Stimulated activated CD8-positive, alpha-beta memory T cell treated with anti-CD3 and anti-CD28 coated beads, Interleukin-4, amount 100 ng/mL, for 48 hours (primary cell): ENCODE results near the gene MRPL21.
"Not testable (repeated sequence)": the region's sequence is repeated elsewhere in the genome, so short reads cannot be mapped to it uniquely, and the experiment has no call there.

Experiments used
- DNase-seq: peaks from one replicate; pipeline ENCODE4 v3.0.0-alpha.2; 2020

MRPL21 gene

DNA sequence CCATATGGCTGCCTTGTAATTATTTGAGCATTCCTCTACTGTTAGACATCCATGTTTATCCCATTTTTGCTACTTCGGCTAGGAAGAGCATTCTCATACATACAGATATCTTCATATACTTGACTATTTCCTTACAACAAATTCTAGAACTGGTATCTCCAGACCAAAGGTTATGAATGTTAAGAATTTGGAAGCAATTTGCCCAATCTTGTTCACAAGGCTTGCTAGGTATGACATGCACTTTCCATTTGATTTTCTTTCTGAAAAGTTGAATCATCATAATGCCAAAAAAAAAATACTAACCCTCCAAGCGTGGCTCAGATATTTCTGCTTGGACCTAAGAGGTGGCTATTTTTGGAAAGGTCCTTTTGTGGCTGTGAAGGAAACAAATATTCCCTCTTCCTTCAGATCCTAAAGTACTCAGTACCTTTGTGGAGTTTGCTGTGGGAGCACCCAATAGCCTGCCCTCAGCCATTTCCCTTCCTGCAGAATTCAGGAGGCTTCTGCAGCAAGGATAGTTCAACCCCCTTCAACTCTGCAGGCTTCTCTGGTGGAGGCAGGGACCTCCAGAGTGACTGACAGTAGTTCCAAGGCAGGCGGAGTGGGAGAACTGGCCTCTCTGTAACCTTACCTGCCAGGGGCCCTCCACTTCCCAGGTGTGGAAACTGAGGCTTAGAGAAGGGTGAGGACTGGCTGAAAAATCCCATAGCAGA, 39.9 kb downstream of the MRPL21 start:
- no peak for DNase-seq

DNA sequence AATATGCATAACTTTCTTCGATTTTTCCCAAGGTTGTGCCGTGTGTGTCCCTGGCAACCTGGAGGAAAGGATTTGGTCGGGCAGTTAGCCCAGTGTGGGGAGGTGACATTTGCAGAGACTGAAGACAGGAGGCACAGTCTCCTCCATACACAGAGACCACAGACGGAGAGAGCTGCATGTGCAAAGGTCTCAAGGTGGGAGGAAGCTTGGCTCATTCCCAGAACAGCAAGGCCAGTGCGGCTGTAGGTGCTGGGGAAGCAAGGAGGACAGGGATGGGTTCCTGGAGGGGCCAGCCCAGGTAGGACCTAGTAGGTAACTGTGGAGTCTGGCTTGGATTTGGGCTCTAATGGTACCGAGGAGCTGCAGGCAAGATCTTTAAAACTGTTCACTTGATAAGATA, 41.2 kb downstream of the MRPL21 start:
- no peak for DNase-seq

DNA sequence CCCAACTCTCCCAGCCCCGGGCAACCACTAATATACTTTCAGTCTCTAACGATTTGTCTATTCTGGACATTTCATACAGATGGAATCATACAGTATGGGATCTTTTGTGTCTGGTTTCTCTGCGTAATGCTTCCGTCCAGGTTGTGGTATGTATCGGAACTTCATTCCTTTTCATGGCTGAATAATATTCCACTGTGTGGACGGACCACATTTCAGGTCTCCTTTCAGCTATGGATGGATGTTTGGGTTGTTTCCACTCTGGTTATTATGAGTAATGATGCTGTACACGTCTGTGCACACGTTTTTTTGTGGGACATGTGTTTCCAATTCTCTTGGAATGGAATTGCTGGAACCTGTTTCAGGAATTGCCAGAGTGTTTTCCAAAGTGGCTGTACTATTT, 44.5 kb downstream of the MRPL21 start:
- no peak for DNase-seq

DNA sequence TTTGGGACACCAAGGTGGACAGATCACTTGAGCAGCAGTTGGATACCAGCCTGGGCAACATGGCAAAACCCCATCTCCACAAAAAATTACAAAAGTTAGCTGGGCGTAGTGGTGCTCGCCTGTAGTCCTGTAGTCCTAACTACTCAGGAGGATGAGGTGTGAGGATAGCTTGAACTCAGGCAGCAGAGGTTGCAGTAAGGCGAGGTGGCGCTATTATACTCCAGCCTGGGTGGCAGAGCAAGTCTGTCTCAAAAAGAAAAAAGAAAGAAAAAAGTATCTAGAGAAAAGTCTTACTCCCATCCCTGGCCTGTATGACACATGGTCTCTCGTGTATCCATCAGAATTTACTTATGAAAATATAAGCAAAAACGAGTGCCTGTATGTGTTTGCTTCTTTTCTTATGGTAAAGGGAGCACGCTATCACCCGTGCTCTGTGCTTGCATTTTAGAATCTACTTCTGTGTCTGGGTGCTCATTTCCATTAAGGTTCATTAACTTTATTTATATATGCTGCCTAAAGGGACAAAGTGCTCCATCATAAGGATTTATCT, 46.5 kb downstream of the MRPL21 start:
- no peak for DNase-seq

DNA sequence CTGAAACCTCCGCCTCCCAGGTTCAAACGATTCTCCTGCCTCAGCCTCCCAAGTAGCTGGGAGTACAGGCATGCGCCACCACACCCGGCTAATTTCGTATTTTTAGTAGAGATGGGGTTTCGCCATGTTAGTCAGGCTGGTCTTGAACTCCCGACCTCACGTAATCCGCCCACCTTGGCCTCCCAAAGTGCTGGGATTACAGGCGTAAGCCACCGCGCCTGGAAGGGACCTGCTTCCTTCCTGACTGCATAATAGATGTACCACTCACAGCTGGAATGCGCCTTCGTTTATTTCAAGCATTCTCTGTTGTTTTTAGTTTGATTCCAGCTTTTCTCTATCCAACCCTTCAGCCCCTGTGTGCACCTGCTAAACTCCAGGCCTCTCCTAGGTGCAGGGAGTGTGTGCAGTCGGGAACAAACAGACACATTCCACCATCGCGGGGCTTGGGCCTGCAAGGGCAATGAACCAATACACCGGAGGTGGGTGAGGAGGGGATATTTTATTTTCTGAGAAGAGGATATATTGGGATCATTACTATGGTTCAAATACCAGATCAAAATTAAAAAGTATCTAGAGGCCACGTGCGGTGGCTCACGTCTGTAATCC, 47.1 kb downstream of the MRPL21 start:
- not testable (repeated sequence) for DNase-seq

DNA sequence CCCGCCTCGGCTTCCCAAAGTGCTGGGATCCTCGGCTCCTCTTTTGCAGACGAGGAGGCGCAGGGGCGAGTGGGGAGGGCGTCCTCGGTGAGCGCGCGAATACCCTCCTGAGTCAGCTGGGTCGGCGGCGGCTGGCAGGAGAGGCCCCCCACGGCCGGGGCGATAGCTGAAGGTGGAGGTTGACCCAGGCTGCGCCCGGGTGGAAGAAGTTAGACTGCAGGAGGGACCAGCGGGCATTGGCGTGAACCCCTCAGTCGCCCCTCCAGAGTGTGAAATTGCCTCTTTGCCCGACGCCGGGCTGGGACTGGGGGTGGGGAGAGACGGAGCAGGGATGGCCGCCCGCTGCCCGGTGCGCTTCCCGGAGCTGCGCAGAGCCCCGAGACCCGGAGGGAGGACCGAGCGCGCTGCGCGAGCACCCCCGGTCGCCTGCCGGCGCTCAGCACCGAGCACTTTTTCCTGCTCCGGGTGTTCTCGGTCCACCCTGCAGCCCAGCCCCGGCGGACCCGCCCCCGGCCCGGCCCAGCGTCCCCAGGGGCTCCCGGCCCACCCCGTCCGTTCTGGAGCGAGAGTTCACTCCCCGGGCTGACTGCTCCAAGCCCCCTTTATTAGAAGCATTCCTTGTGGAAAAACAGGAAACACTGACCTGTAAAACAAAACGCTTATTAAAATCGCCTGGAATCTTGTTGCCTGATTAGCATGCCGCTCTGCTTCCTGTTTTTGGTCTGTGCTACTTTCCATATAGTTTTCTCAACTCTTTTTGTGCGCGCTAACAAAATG, 48.2 kb downstream of the MRPL21 start:
- DNase-seq = peak; percentile 33

DNA sequence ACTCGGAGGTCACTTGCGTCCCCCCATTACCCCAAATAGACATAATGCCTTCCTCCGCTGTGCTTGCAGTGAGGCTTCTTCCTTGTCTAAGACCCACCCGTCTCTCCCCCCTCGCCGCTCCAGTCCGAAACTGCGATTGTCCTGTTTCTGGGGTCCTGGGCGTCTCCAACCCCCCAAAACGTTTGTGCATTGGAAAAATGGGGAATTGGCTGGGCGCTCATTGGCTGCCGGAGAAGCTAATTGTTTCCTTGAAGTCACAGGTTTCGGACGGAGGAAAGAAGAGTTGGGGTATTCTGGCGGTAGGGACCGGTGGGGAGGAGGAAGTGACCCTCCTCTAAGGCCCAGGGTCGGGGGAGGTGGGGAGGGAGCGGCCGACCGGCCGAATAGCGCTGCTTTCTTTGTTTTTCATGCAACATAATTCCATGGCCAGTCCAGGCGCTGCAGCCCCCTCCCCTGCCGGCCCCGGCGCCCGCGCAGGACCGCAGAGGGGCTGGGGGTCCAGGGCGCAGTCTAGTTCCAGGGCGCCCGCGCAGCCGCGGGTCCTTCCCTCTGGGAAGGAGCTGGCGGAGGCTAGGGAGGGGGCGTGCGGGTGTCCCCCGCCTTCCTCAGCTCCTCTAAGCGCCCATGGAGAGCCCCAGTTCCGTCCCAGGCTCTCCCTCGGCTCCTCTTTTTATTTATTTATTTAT, 49.2 kb downstream of the MRPL21 start:
- no peak for DNase-seq

DNA sequence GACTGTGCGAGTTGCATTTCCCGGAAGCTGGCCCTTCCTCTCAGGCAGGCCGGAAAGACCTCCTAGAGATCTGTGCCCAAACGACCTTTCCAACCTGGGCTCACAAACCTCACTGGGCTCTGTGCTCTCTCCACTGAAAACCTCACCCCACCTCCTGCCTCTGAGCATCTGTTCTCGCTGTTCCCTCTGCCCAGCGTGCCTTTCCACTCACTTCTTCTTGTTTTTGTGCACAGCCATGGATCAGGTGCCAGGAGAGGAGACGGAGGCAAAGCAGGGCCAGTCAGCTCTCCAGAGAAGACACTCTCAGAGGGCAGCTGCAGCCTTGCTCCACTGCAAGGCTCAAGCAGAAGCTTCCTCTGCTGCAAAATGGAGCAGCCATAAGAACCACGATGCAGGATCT, 51.0 kb downstream of the MRPL21 start:
- no peak for DNase-seq

DNA sequence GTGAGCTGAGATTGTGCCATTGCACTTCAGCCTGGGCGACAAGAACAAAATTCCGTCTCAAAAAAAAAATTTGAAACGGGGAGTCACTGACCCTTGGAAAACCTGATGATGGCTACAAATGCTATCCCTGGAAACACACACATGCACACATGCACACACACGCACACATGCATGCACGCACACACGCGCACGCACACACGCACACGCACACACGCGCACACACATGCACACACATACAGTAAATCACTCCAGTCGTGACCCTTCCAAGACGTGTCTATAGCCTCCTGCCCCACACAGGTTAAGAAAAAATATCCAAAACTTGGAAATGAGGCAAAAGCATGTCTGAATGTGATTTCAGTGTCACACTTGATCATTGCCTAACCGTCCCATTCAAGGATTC, 55.2 kb downstream of the MRPL21 start:
- no peak for DNase-seq

DNA sequence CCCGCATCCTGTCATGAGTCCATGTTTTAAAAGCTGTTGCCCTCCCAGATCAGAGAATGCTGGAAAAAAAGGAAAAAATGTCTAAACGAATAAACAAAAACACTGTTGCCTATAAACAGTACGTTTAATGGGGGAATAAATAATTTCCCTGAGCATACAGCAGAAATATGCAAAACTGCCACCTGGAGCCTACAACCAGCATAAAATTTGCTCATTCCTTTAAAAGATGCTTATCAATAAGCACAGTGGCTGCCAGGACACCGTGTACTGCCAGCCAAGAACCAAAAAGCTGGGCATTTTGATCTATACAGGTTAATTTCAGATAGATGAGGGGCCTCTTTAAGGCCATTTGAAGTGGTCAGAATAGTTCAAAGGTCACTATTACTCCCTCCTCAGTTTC, 56.2 kb downstream of the MRPL21 start:
- DNase-seq = no peak

DNA sequence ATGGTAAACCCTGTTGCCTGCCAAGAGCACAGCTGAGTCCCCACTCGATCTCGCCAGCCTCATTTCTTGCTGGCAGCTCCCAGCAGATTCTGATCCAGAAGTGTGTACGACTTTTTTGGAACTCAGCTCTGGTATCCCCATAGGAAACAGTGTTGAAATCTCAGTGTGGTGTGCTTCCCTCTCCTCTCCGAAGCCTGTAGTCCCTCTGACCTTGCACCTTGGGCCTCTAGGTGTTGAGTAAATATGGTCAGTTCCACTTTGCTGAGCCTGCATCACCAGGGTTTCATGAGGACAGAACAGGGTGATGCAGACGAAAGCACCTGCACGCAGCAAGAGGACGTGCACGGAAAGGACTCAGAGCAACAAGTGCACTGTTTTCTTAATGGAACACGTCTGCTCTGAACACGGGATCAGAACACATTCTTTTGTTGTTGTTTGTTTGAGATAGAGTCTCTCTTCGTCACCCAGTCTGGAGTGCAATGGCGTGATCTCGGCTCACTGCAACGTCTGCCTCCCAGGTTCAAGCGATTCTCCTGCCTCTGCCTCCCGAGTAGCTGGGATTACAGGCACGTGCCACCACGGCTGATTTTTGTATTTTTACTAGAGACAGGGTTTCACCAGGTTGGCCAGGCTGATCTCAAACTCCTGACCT, 58.2 kb downstream of the MRPL21 start:
- DNase-seq = no peak

DNA sequence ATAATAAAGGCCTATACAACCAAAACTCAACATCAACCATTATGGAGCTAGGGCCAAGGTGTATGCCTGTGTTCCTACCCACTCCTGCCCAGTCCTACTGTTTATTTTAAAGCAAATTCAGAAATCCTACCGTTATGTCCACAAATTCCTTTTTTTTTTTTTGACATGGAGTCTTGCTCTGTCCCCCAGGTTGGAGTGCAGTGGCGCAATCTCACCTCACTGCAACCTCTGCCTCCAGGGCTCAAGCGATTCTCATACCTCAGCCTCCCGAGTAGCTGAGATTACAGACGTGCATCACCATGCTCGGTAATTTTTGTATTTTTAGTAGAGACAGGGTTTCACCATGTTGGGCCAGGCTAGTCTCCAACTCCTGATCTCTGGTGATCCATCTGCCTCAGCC, 58.8 kb downstream of the MRPL21 start:
- DNase-seq = no peak

DNA sequence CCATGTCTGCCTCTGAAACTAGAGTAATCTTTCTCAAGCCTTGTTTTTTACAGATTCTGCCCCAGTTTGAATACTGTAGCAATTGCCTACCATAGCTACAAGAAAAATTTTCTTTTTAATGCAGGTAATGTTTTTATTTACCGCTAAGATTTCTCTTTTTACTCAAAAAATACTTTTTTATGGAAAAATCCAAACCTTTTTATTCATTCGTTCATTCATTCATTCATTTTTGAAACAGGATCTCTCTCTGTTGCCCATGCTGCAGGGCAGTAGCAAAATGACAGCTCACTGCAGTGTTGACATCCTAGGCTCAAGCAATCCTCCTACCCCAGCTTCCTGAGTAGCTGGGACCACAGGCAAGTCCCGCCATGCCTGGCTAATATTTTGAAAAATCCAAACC, 59.3 kb downstream of the MRPL21 start:
- no peak for DNase-seq

DNA sequence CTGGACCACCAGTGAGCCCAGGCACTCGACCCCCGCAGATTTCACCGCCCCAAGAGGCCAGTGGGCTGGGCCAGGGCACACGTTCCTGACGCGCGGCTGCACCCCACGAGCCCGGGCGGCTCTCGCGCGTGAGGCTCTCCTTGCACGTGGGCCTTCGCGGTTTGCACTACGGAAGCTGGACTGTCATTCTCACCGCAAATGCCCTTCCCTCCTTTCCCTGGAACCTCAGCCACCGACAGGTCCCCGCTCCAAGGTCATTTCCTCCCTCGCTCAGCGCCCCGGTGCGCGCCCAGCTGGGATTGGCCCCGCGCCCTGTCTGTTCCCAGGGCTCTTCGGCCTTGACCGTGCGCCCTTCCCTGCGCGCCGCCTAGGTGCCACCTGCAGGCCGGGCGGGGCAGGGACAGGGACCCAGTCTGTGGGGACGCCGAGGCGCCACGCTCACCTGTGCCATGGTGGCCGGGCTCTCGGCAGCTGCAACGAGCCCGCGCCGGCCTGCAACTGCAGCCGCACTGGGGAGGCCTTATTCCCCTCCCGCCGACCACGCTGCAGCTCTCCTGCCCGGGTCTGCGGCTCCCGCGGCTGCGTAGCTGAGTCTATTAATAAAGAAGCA, 59.8 kb downstream of the MRPL21 start:
- peak; percentile 83 for DNase-seq

DNA sequence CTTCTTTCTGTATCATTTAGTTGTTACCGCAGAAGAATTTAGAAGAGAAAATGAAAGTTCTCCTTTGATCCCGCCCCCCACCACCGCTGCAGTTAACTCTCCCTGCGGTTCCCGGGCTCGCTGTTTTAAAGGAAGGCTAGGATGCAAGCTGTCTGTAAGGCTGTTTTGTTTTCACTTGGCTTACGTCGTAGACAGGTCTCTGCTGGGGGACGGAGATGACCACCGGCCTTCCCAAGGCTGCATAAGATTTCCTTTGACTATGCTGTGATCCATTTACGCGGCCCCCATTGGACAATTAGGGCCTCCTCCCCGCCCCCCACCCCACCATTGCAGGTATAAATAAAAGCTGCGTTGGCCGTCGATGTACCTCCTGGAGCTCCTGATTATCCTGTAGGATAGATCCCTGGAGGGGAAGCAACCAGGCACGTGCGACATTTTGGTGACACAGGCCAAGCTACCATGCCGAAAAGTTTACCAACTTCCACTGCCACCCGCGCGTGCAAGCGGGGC, 60.5 kb downstream of the MRPL21 start:
- peak; percentile 70 for DNase-seq

DNA sequence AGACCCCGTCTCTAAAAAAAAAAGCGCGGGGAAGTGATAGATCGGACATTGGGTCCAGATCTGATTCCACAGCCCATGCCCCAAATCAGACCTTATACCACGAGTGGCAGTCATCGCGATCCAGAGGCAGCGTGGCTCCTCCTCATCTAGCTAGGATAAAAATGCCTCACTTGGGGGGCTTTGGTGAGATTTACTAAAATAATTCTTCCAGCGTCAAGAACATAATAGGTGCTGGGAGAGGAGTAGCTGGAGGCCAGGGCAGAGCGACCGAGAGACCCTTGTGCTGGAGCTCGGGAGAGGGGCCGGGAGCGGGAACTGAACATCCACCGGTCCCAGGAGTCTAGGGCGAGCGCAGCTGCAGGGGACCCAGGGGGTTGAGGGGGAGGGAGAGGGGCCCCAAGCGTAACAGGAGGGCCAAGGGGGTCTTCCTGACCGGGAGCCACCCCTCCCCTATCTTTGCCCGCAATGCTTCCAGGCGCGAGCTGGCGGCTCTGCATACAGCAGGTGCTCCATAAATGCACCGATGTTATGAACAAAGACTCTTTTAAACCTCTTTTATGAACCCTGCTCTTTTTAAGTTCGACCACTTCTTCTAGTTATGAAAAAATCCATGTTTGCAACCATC, 61.1 kb downstream of the MRPL21 start:
- DNase-seq = no peak

DNA sequence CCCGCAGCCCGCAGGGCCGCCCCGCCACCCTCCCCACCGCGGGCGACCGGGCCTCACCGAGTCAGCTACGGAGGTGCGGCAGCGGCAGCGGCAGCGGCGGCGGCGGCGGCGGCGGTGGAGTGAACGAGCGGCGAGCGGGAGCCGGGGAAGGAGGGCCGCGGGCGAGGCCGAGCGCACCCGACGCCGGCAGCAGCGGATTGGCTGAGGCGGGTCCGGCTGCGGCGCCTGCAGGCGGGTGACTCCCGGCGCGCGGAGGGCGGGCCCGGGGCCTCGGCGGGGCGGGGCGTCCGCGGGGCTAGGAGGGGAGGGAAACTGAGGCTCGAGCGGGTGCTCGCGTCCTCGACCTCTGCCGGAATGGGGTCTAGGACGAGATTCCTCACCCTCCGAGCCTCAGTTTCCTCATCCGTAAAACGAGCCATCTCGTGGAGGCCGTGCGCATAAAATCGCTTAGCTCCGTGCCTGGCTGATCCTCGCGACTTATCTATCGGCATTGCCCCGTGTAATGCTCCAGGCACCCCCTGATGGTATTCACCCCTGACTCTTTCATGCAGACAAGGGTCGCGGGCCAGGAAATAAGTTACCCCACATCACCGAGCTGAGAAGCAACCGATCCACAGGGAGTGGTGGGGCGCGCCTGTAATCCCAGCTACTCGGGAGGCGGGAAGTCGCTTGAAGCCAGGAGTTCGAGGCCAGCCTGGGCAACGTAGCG, 61.8 kb downstream of the MRPL21 start, which contains the start of gene CPT1A:
CPT1A (minus strand) TSS at position 199 of the 709 bp plus-strand sequence. CDS start 26,442 bp downstream, outside the sequence.
- DNase-seq = peak; percentile 79
